Naive thymus-derived CD4-positive, alpha-beta T cell (primary cell): ENCODE data around the gene FTH1. TPM values are rescaled to one million over a fixed set of nuclear protein-coding genes. Genes with fewer than 3 reads are reported as not detected.

Source experiments
- ATAC-seq: fragments of 150-1000 bp; cut with Tn5 transposase; 2 replicates; pipeline ENCODE4 v1.10.0; 2021; ENCODE audit warnings: mild to moderate bottlenecking, moderate library complexity
- CTCF ChIA-PET: fragments of 350-600 bp; sonication (Branson Sonifier 250); formaldehyde crosslinking; loops from one replicate; lab custom pipeline; 2021; ENCODE audit warnings: antibody characterized with exemption; lab: Charles Lee
- POLR2A ChIA-PET: fragments of 350-600 bp; sonication (Branson Sonifier 250); formaldehyde crosslinking; loops from one replicate; lab custom pipeline; 2021; ENCODE audit warnings: antibody characterized with exemption, inconsistent platforms; lab: Charles Lee
- DNase-seq, 9 donors: peaks; one replicate each; pipeline versions ENCODE4 v3.0.0 to v3.0.0-alpha.2; 2020 to 2022; ENCODE audit warnings: mixed read lengths in 1 of 9
- H3K27ac ChIP-seq: one replicate; pipeline ENCODE4 v1.7.0; 2013; ENCODE audit warnings: mild to moderate bottlenecking, low read depth, low read length, moderate library complexity
- H3K27me3 ChIP-seq, 2 donors: one replicate each; pipeline ENCODE4 v1.7.0; 2013; ENCODE audit warnings: low read length in 2 of 2, mild to moderate bottlenecking in 2 of 2, moderate library complexity in 2 of 2; ENCODE audit not compliant: control insufficient read depth in 2 of 2, insufficient read depth in 2 of 2
- H3K36me3 ChIP-seq, 3 experiments: 1 replicate in 2 of 3; 2 replicates in 1 of 3; pipeline ENCODE4 v1.7.0; 2013; ENCODE audit warnings: low read length in 3 of 3, mild to moderate bottlenecking in 3 of 3, moderate library complexity in 1 of 3; ENCODE audit not compliant: insufficient read depth in 3 of 3, control insufficient read depth in 2 of 3
- H3K4me1 ChIP-seq, 2 donors: one replicate each; pipeline ENCODE4 v1.7.0; 2013; ENCODE audit warnings: low read length in 2 of 2, mild to moderate bottlenecking in 2 of 2, moderate library complexity in 1 of 2; ENCODE audit not compliant: control insufficient read depth in 2 of 2, insufficient read depth in 2 of 2
- H3K4me3 ChIP-seq: 2 replicates; pipeline ENCODE4 v1.7.0; 2013; ENCODE audit warnings: mild to moderate bottlenecking, low read length
- H3K9me3 ChIP-seq, 3 experiments: 1 replicate in 2 of 3; 2 replicates in 1 of 3; pipeline ENCODE4 v1.7.0; 2013; ENCODE audit warnings: low read length in 3 of 3; ENCODE audit not compliant: control insufficient read depth in 2 of 3
- H3K27ac Mint-ChIP-seq, 9 donors: one replicate each; pipeline ENCODE4 v1.8.0; 2020 to 2022; ENCODE audit warnings: mixed read lengths in 9 of 9, mild to moderate bottlenecking in 8 of 9, moderate library complexity in 5 of 9, inconsistent platforms in 2 of 9
- H3K27me3 Mint-ChIP-seq, 5 donors: one replicate each; pipeline ENCODE4 v1.8.0; 2021 to 2022; ENCODE audit warnings: mixed read lengths in 5 of 5, mild to moderate bottlenecking in 1 of 5
- H3K36me3 Mint-ChIP-seq, 5 donors: one replicate each; pipeline ENCODE4 v1.8.0; 2020 to 2022; ENCODE audit warnings: mixed read lengths in 5 of 5, mild to moderate bottlenecking in 3 of 5, inconsistent platforms in 1 of 5
- H3K4me1 Mint-ChIP-seq, 7 donors: one replicate each; pipeline ENCODE4 v1.8.0; 2020 to 2022; ENCODE audit warnings: mixed read lengths in 7 of 7, mild to moderate bottlenecking in 3 of 7, inconsistent platforms in 1 of 7
- H3K4me3 Mint-ChIP-seq, 10 donors: one replicate each; pipeline ENCODE4 v1.8.0; 2020 to 2022; ENCODE audit warnings: mild to moderate bottlenecking in 10 of 10, mixed read lengths in 10 of 10, moderate library complexity in 6 of 10, inconsistent platforms in 2 of 10
- H3K9me3 Mint-ChIP-seq, 11 donors: one replicate each; pipeline ENCODE4 v1.8.0; 2020 to 2022; ENCODE audit warnings: mixed read lengths in 11 of 11, mild to moderate bottlenecking in 4 of 11, inconsistent platforms in 1 of 11, moderate library complexity in 1 of 11
- intact Hi-C, 2 donors: fragments of 100-400 bp; cut with micrococcal nuclease; formaldehyde crosslinking; loops; one replicate each; pipeline ENCODE4 v1.15.1; 2023
- polyA plus RNA-seq, 2 donors: library from polyadenylated mRNA; unstranded; fragments of 300-500 nt; fragmentation: Illumina TruSeq; gene quantifications; one replicate each; pipeline ENCODE4 v1.2.3, GENCODE V29; 2021
- total RNA-seq, 6 experiments: library from RNA in 5 of 6; stranded (reverse) in 5 of 6; gene quantifications; 1 replicate in 5 of 6; 2 replicates in 1 of 6; pipeline ENCODE4 v1.2.3 and lab custom pipeline; 2021 to 2026

The FTH1 gene
- total and polyA plus RNA-seq, 7 experiments from 2014 or later, result 684 to 3,858 (median 1,833) TPM

DNA sequence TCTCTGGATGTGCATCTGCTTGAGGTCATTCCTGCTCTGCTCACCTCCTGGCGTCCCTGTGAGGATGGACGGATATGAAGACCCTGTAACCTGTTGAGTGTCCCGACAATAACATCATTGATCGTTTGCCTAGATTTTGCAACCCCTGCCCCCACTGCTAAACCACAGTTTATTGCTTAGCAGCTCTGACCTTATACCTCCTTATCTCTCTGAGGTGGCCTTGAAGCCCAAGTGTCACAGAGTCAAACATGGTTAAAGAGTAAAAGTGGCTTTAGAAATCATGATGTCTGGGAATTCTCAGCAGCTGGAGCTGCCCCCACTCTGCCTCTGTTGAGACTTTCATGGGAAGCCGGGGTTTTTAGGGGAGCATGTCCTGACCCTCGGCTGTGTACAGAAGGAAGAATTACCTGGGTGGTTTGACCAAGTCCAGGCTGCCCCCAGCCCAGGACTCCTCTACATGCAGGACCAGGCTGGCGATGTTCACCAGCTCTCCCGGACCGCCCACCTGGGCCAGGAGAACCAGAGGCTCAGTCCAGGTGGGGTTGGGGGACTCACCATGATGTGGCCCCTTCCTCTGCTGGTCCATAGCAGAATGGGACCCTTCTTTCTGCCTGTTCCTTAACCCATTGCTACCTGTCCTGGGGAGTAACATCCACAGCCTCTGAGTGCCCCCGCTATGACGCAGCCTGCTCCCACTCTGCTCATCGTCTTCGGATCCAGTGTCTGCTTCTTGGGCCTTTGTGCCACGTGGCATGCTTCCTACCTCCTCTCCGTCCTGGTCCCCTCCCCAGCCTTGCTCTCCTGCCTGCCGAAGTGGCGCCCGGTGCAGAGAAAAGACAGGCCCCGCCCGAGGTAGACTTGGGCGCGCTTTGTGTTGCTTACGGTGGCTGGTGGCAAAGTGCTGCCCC lies 33.4 kb upstream of the FTH1 start:
- H3K4me1 Mint-ChIP-seq, result no peaks in the 10 kb centered on the region
- H3K27me3 Mint-ChIP-seq, result no peaks in the 10 kb centered on the region
- Histone ChIP-seq H3K4me3 (no peak overlapping the region), H3K9me3 (peaks cover 0 to 5% (median 0%) of the 10 kb centered on the region in 3 experiments), H3K4me1 (no peaks in the 10 kb centered on the region), H3K27ac (no peak overlapping the region), H3K36me3 (peaks cover 0 to 5% (median 0%) of the 10 kb centered on the region in 3 experiments), H3K27me3 (no peaks in the 10 kb centered on the region)
- intact Hi-C loops, result no loop called here
- peaks cover 10 to 22% (median 15%) of the 10 kb centered on the region in 5 donors for H3K36me3 Mint-ChIP-seq
- POLR2A ChIA-PET, result no interaction called here
- no peak for ATAC-seq
- no peak for DNase-seq
- no peak overlapping the region for H3K4me3 Mint-ChIP-seq
- peak overlapping the region in 1 of 9 donors; percentile 30 for H3K27ac Mint-ChIP-seq
- CTCF ChIA-PET, result interaction anchor here (0.6 kb wide), 1 partner anchor 10 kb away, joined by 4 read pairs; no protein-coding TSS in a partner anchor
- peaks cover 0 to 17% (median 13%) of the 10 kb centered on the region in 11 donors for H3K9me3 Mint-ChIP-seq

- intact Hi-C loops, result no loop called here
- Mint-ChIP-seq H3K4me3 (no peak overlapping the region), H3K36me3 (peaks cover 10 to 25% (median 15%) of the 10 kb centered on the region in 5 donors), H3K9me3 (peaks cover 0 to 17% (median 13%) of the 10 kb centered on the region in 11 donors), H3K4me1 (no peaks in the 10 kb centered on the region), H3K27ac (peak overlapping the region in 1 of 9 donors; percentile 60), H3K27me3 (peaks cover 0 to 2% (median 0%) of the 10 kb centered on the region in 5 donors)
- Histone ChIP-seq H3K4me3 (no peak overlapping the region), H3K27ac (no peak overlapping the region), H3K4me1 (no peaks in the 10 kb centered on the region), H3K36me3 (peaks cover 0 to 5% (median 0%) of the 10 kb centered on the region in 3 experiments), H3K9me3 (peaks cover 0 to 5% (median 0%) of the 10 kb centered on the region in 3 experiments), H3K27me3 (no peaks in the 10 kb centered on the region)
- DNase-seq, result no peak
- ChIA-PET POLR2A (no interaction called here), CTCF (no interaction called here)
- no peak for ATAC-seq
Observed at GRCh38 chr11:61999141-61999975, 31.9 kb upstream of the FTH1 start.

DNA sequence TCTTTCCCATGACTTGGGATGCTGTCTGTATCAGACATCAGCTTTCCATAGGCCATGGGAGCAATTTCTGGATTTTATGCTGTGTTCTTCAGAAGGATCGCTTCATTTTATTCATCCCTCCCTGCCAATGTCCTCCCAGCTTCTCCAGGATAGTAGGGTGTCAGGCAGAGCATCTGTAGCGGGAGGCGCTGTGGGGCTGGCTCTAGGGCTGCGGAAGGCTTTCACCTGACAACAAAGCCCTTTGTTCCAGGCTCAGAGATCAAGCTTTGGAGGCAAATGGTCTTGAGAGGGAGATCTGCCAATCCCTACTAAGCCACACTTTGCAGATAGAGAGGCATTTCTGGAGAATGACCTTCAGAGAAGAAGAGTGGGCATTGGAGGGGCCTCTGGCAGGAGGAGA lies 29.5 kb upstream of the FTH1 start:
- Histone ChIP-seq H3K4me3 (no peak overlapping the region), H3K27ac (no peak overlapping the region), H3K36me3 (peaks cover 0 to 5% (median 0%) of the 10 kb centered on the region in 3 experiments), H3K9me3 (peaks cover 0 to 9% (median 0%) of the 10 kb centered on the region in 3 experiments), H3K27me3 (no peaks in the 10 kb centered on the region), H3K4me1 (no peaks in the 10 kb centered on the region)
- ChIA-PET POLR2A (no interaction called here), CTCF (no interaction called here)
- ATAC-seq (no peak), DNase-seq (no peak)
- H3K9me3 Mint-ChIP-seq, result peaks cover 0 to 23% (median 16%) of the 10 kb centered on the region in 11 donors
- H3K4me3 Mint-ChIP-seq, result no peak overlapping the region
- intact Hi-C loops, result no loop called here
- no peaks in the 10 kb centered on the region for H3K4me1 Mint-ChIP-seq
- H3K27me3 Mint-ChIP-seq, result peaks cover 0 to 6% (median 0%) of the 10 kb centered on the region in 5 donors
- H3K36me3 Mint-ChIP-seq, result peaks cover 10 to 25% (median 19%) of the 10 kb centered on the region in 5 donors
- peak overlapping the region in 1 of 9 donors; percentile 14 for H3K27ac Mint-ChIP-seq

- H3K36me3 ChIP-seq, result peaks cover 0 to 5% (median 0%) of the 10 kb centered on the region in 3 experiments
- Mint-ChIP-seq H3K27ac (no peak overlapping the region), H3K4me1 (no peaks in the 10 kb centered on the region), H3K9me3 (peaks cover 3 to 39% (median 20%) of the 10 kb centered on the region in 11 donors), H3K4me3 (no peak overlapping the region), H3K36me3 (peaks cover 10 to 23% (median 19%) of the 10 kb centered on the region in 5 donors), H3K27me3 (peaks cover 0 to 16% (median 0%) of the 10 kb centered on the region in 5 donors)
- ChIA-PET CTCF (no interaction called here), POLR2A (no interaction called here)
- H3K4me1 ChIP-seq, result no peaks in the 10 kb centered on the region
- no peak overlapping the region for H3K27ac ChIP-seq
- ATAC-seq (no peak), DNase-seq (no peak)
- no peaks in the 10 kb centered on the region for H3K27me3 ChIP-seq
- intact Hi-C loops, result no loop called here
- no peak overlapping the region for H3K4me3 ChIP-seq
- peaks cover 0 to 9% (median 0%) of the 10 kb centered on the region in 3 experiments for H3K9me3 ChIP-seq
Observed at GRCh38 chr11:61994981-61995380, 27.5 kb upstream of the FTH1 start.

GRCh38 chr11:61985869-61986268 lies 18.4 kb upstream of the FTH1 start:
- Histone ChIP-seq H3K9me3 (no peaks in the 10 kb centered on the region), H3K36me3 (no peaks in the 10 kb centered on the region), H3K4me1 (no peaks in the 10 kb centered on the region), H3K27ac (no peak overlapping the region), H3K27me3 (no peaks in the 10 kb centered on the region), H3K4me3 (no peak overlapping the region)
- POLR2A ChIA-PET, result interaction anchor here (0.5 kb wide), 1 partner anchor 16 kb away, joined by 5 read pairs; no protein-coding TSS in a partner anchor
- ATAC-seq (no peak), DNase-seq (no peak)
- intact Hi-C loops, result no loop called here
- H3K36me3 Mint-ChIP-seq, result peaks cover 9 to 29% (median 15%) of the 10 kb centered on the region in 5 donors
- no peak overlapping the region for H3K4me3 Mint-ChIP-seq
- peaks cover 9 to 50% (median 28%) of the 10 kb centered on the region in 11 donors for H3K9me3 Mint-ChIP-seq
- no peak overlapping the region for H3K27ac Mint-ChIP-seq
- H3K4me1 Mint-ChIP-seq, result peaks cover 0 to 6% (median 0%) of the 10 kb centered on the region in 7 donors
- CTCF ChIA-PET, result no interaction called here
- H3K27me3 Mint-ChIP-seq, result peaks cover 0 to 38% (median 0%) of the 10 kb centered on the region in 5 donors

DNA sequence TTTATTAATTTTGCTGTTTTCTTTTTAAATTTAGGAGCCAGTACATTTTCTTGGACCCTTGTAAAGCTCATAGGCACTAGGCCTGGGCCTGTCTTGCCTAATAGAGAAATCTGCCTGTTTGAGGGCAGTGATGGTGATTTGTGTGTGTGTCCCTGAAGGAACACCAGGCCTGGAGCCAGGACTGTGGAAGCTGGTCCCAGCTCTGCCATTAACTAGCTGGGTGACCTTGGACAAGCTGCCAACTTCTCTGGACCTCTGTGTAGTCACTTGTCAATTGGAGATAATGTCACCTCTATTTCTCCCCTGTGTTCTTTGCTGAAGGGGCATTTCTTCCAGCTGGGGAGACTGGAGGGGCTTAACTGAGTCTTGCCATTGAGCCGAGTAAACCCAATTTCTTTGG lies 16.0 kb upstream of the FTH1 start:
- Histone ChIP-seq H3K4me1 (no peaks in the 10 kb centered on the region), H3K27ac (no peak overlapping the region), H3K9me3 (no peaks in the 10 kb centered on the region), H3K27me3 (no peaks in the 10 kb centered on the region), H3K36me3 (no peaks in the 10 kb centered on the region), H3K4me3 (no peak overlapping the region)
- Mint-ChIP-seq H3K9me3 (peaks cover 7 to 26% (median 18%) of the 10 kb centered on the region in 11 donors), H3K27me3 (peaks cover 0 to 19% (median 0%) of the 10 kb centered on the region in 5 donors), H3K27ac (no peak overlapping the region), H3K4me1 (peaks cover 0 to 10% (median 0%) of the 10 kb centered on the region in 7 donors), H3K36me3 (peaks cover 9 to 34% (median 18%) of the 10 kb centered on the region in 5 donors), H3K4me3 (no peak overlapping the region)
- ATAC-seq (no peak), DNase-seq (no peak)
- POLR2A ChIA-PET, result interaction anchor here (2.0 kb wide), 1 partner anchor 15 kb away, joined by 5 read pairs; no protein-coding TSS in a partner anchor
- CTCF ChIA-PET, result no interaction called here
- intact Hi-C loops, result no loop called here
